ENCODE data around the gene LMO7. TPM values are rescaled to one million over a fixed set of nuclear protein-coding genes. Genes with fewer than 3 reads are reported as not detected.

LMO7 gene
- total and polyA plus RNA-seq, 2 of the 13 experiments (the other 11 are each of a cell fraction or from before 2014, with no cell fraction given): 34.0 to 121 TPM

DNA sequence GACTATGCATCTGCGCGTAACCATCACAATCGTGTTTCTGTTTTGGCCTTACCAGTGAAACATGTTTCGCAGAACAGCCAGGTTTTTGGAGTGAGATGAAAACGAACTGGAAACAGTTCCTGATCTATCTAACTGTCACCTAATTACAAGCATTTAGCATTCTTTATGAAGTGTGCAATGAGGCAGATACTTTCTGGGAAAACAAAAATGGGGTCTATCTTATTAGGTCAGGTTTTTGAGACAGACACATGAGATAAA is 182.8 kb downstream of the LMO7 start:
- FAIRE-seq: no peak
- CTCF ChIA-PET (ENCODE audit: low intra/inter-chr PET ratio, low total read pairs): no interaction called here
- no peak overlapping the region for H2AFZ ChIP-seq (ENCODE audit: low read length)
- H3K9ac ChIP-seq (ENCODE audit: insufficient read depth, low read depth, low read length): no peak overlapping the region
- BruUV-seq (replicated peaks): no TSS peak
- POLR2A ChIA-PET: no interaction called here
- H3K9me3 ChIP-seq (ENCODE audit: low read length): no peaks in the 10 kb centered on the region
- peaks cover 14 to 52% of the 10 kb centered on the region in 2 experiments for H3K36me3 ChIP-seq (replicated peaks in 1 of 2; ENCODE audit: control insufficient read depth in 1 of 2, insufficient read depth in 2 of 2, low read length in 2 of 2)
- H3K4me2 ChIP-seq (ENCODE audit: low read depth, low read length): no peak overlapping the region
- DNase-seq (ENCODE audit: low spot score): no peak
- H4K20me1 ChIP-seq (ENCODE audit: insufficient read depth, low read length): no peaks in the 10 kb centered on the region; the same call in 1 of the 2 replicates
- no peak overlapping the region for H3K27ac ChIP-seq (ENCODE audit: extremely low read length, insufficient read depth, low read length)
- TF ChIP-seq ZFAT (CRISPR knock-in tag; conservative IDR thresholded peaks at IDR 0.05): no peak
- no peak for TF ChIP-seq DPF2 (CRISPR knock-in tag; IDR thresholded peaks at IDR 0.05; ENCODE audit: borderline replicate concordance, low read depth)
- TF ChIP-seq, protein P1, sequence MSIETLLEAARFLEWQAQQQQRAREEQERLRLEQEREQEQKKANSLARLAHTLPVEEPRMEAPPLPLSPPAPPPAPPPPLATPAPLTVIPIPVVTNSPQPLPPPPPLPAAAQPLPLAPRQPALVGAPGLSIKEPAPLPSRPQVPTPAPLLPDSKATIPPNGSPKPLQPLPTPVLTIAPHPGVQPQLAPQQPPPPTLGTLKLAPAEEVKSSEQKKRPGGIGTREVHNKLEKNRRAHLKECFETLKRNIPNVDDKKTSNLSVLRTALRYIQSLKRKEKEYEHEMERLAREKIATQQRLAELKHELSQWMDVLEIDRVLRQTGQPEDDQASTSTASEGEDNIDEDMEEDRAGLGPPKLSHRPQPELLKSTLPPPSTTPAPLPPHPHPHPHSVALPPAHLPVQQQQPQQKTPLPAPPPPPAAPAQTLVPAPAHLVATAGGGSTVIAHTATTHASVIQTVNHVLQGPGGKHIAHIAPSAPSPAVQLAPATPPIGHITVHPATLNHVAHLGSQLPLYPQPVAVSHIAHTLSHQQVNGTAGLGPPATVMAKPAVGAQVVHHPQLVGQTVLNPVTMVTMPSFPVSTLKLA (IDR thresholded peaks at IDR 0.05): no peak
- no peak for TF ChIP-seq U2AF1 (optimal IDR thresholded peaks at IDR 0.05; ENCODE audit: low read depth, low read length)
- TF ChIP-seq, protein P2, sequence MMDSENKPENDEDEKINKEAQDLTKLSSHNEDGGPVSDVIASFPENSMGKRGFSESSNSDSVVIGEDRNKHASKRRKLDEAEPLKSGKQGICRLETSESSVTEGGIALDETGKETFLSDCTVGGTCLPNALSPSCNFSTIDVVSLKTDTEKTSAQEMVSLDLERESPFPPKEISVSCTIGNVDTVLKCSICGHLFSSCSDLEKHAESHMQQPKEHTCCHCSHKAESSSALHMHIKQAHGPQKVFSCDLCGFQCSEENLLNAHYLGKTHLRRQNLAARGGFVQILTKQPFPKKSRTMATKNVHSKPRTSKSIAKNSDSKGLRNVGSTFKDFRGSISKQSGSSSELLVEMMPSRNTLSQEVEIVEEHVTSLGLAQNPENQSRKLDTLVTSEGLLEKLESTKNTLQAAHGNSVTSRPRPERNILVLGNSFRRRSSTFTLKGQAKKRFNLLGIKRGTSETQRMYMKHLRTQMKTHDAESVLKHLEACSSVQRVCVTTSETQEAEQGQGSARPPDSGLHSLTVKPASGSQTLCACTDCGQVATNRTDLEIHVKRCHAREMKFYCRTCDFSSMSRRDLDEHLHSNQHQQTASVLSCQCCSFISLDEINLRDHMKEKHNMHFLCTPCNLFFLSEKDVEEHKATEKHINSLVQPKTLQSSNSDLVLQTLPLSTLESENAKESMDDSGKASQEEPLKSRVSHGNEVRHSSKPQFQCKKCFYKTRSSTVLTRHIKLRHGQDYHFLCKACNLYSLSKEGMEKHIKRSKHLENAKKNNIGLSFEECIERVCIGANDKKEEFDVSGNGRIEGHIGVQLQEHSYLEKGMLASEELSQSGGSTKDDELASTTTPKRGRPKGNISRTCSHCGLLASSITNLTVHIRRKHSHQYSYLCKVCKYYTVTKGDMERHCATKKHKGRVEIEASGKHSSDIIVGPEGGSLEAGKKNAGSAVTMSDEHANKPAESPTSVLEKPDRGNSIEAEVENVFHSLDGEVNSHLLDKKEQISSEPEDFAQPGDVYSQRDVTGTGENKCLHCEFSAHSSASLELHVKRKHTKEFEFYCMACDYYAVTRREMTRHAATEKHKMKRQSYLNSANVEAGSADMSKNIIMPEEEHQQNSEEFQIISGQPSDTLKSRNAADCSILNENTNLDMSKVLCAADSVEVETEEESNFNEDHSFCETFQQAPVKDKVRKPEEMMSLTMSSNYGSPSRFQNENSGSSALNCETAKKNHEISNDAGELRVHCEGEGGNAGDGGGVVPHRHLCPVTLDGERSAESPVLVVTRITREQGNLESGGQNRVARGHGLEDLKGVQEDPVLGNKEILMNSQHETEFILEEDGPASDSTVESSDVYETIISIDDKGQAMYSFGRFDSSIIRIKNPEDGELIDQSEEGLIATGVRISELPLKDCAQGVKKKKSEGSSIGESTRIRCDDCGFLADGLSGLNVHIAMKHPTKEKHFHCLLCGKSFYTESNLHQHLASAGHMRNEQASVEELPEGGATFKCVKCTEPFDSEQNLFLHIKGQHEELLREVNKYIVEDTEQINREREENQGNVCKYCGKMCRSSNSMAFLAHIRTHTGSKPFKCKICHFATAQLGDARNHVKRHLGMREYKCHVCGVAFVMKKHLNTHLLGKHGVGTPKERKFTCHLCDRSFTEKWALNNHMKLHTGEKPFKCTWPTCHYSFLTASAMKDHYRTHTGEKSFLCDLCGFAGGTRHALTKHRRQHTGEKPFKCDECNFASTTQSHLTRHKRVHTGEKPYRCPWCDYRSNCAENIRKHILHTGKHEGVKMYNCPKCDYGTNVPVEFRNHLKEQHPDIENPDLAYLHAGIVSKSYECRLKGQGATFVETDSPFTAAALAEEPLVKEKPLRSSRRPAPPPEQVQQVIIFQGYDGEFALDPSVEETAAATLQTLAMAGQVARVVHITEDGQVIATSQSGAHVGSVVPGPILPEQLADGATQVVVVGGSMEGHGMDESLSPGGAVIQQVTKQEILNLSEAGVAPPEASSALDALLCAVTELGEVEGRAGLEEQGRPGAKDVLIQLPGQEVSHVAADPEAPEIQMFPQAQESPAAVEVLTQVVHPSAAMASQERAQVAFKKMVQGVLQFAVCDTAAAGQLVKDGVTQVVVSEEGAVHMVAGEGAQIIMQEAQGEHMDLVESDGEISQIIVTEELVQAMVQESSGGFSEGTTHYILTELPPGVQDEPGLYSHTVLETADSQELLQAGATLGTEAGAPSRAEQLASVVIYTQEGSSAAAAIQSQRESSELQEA (CRISPR knock-in tag; IDR thresholded peaks at IDR 0.05; ENCODE audit: not compliant biosample characterization): no peak
- TF ChIP-seq ZNF674 (CRISPR knock-in tag; IDR thresholded peaks at IDR 0.05; ENCODE audit: low read depth): no peak
- TF ChIP-seq HHEX (CRISPR knock-in tag; IDR thresholded peaks at IDR 0.05): no peak
- H3K79me2 ChIP-seq (ENCODE audit: insufficient read depth, low read length): peaks cover 3% of the 10 kb centered on the region
- WGBS (ENCODE audit: low lambda C conversion rate): 97% methylated on average over 5 of the region's 5 CpGs
- ATAC-seq: no peak
- intact Hi-C loops (cut with micrococcal nuclease; ENCODE audit: unreplicated experiment) (no loop called here), in situ Hi-C loops (cut with HindIII; ENCODE audit: extremely low pct_ligation_motif_present, low pct_unique_long_range_greater_than_20kb) (no loop called here)
- no peaks in the 10 kb centered on the region for H3K27me3 ChIP-seq (ENCODE audit: control insufficient read depth in 1 of 2, insufficient read depth in 2 of 2, low read length in 2 of 2)
- H3K4me3 ChIP-seq (replicated peaks in 1 of 3; ENCODE audit: insufficient read depth in 1 of 3, low read depth in 2 of 3, low read length in 3 of 3): no peak overlapping the region
- H3K4me1 ChIP-seq (ENCODE audit: insufficient read depth, low read length): no peaks in the 10 kb centered on the region

Data from HepG2 (cell line).